Cerebellar cortex (tissue), 1 donor: ENCODE measurements around the gene IRF4.

Source experiments
- DNase-seq: peaks from one replicate; pipeline ENCODE4 v3.0.0-alpha.2; 2015; ENCODE audit warnings: low spot score

Gene IRF4

DNA sequence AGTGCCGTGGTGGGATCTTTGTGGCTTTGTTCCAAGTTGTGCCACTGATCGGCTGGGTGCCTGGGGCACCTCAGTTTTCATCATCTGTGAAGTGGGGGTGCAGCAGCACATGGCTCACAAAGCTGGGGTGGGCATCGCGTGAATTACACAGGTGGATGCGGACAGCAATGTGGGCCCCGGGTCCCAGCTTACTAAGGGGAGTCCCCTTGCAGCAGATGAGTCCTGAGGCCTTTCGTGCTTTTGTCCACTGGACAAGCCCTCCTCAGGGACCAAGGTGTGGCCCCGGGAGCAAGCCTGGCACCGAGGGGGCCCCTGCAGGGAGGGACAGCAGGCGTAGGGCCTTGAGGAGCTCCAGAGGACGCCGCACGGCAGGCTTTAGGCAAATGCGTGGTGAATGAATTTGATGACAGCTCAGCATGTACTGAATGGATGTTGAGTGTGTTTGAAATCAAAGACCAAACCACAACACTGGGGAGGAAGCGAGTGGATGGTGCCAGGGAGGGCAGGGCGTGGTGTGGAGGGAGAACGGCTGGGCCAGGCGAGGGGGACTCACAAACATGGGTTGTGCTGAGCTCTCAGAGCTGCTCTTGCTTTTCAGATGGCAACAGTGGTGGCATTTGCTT, 53.2 kb downstream of the IRF4 start:
- no peak for DNase-seq

DNA sequence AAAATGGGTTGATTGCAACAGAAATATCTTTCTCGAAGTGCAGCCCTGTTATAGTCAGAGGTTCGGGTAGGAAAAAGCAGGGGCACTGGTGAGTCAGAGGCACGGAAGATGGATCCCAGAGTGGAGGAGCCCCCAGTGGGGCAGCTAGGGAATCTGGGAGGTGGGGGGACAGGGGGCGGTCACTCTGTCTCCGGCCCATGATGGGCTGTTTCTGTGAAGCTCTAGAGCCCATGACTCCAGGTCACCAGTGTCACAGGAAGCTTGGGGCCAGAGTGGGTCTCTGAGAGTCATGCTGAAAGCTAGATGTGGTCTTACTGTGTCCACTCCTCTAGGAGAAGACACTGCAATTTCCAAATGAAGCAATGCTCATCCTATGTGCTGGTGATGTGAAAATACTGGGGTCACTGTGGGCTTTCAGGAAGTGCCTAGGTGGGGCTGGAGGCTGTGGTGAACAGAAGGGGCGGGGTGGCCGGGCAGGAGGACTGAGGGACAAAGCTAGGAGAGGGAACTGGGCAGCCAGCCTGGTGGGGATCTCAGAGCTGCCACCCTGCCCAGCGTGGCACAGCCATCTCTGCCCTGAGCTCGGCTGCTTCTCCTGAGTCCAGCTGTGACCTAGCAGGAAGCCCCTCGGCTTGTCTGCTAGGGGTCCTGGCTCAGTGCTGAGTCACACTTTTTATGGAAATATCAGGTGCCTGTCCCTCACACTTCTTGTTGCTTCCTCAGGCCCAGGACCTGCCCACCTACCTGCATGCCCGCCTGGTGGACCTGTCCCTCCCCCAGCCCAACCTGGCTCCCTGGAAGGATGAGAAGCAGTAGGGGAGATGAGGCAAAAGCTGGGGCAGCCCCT, 54.2 kb downstream of the IRF4 start:
- no peak for DNase-seq

GRCh38 chr6:446418-447366, 55.1 kb downstream of the IRF4 start:
- DNase-seq = no peak

- DNase-seq = no peak
Observed at GRCh38 chr6:447381-448165, 56.0 kb downstream of the IRF4 start.

GRCh38 chr6:448296-449056, 56.9 kb downstream of the IRF4 start:
- no peak for DNase-seq

DNA sequence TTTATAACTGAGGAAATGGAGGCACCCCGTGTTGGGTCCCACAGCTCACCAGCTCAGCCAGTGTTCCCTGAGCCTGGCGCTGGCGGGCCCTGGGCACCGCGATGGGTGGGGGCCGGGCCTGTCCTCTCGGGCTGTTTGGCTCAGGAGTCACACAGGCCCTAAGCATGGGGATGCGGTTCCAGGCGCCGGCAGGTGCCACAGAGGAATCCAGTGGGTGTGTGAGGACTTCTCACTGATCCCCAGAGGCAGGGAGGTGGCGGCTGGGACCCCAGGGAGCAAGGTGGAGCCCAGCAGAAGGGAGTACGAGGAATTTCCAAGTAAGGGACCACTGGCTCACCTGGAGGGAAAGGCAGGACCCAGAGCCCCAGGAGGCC, 57.5 kb downstream of the IRF4 start:
- no peak for DNase-seq

GRCh38 chr6:449486-450419, 58.2 kb downstream of the IRF4 start:
- no peak for DNase-seq

DNA sequence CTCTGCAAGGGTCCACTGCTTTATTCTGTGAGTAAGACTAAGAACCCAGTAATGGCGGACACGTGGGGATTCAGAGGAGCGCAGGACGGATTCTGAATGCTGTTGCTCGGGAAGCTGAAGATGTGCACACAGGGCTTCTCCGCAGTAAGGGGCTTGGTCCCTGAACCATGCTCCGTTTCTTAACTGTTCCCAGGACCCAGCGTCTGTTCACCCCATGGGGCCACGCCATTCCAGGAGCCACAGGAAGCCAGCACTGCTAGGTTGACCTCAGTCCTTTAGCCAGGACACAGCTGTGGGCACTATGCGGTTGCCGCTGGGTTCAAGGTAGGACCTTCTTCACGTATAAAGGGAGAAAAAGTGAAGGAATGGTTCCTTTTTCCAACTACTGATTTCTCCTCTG, 59.8 kb downstream of the IRF4 start:
- DNase-seq = no peak

DNA sequence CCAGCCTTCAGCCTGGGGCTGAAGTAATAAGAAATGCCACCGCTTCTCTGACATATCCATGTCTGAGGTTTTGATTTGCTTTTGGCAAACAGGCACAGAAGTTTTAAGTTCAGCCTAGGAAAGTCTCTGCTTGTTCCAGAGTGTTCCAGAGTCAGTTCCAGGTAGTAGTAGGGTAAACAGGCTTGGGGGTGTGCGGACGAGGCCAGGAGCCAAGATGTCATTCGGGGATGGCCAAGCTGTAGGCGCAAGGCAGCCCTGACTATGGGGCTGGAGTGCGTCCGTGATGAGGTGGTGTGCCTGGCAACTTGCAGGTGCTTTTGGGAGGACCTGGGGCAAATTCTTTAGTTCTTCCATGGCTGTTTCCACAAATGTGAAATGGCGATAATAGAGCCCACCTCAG, 60.3 kb downstream of the IRF4 start:
- no peak for DNase-seq

DNA sequence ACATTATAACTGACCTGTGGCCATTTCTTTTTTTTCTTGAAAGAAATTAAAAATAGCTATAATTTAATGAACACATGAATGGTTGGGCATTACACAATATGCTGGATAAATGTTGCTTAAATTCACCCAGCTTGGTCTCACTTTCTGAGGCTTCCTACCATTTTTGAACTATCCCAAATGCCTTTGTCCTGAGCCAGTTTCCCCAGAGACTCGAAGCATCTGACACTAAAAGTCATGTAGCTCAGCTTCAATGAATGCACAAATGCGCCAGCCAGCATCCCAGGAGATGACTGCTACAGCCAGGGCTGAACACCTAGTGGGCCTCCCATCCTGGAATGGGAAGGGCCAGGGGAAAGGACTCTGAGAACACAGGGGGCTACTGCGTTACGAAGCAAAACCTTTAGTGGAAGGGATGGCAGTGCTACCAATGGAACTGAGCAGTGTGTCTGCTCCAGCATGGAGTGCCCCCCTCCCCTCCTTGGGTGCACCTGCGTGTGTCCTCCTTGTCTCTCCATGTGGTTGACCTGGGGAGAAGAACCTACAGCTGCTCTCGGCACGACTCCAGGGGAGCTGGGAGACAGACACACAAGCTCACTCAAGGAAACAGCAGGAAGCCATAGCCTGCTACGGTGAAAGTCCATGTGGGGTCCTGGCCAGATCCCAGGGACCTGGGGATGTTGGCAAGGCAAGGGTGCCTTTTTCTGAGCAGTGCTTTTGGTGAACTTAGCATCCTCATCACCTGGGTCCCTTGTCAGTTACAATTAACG, 60.9 kb downstream of the IRF4 start:
- no peak for DNase-seq

GRCh38 chr6:453152-453551, 61.6 kb downstream of the IRF4 start:
- DNase-seq = no peak

- no peak for DNase-seq
Observed at GRCh38 chr6:454148-454991, 62.8 kb downstream of the IRF4 start.

DNA sequence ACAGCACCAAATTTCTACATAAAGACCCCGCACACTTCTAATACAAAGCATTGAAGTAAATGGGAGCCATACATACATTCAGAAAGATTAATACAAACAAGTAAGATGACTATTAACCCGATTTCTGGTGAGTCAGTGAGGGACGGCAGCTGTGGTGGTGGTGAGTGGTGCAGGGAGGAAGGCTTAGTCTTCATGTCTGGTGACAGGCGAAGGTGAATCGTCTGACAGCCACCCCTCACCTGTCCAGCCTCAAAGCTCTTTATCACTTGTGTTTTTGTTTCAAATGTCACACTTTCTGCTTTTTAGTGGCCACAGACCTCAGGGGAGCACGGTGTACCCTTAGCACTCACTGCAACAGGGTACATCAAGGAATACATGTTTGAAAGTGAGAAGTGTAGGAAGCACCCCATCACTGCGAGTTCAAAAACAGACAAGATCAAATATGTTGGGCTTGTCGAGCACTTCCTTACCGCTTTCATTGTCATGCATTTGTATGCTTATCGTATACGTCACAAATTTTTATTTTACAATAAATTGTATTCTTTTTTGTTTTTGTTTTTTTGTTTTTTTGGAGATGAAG, 63.5 kb downstream of the IRF4 start:
- DNase-seq = no peak

GRCh38 chr6:455835-456234, 64.3 kb downstream of the IRF4 start:
- no peak for DNase-seq

GRCh38 chr6:456358-456867, 64.9 kb downstream of the IRF4 start:
- no peak for DNase-seq

- no peak for DNase-seq
Observed at GRCh38 chr6:456887-457286, 65.3 kb downstream of the IRF4 start.
